ENCODE results near the gene RNF208.

- TF ChIP-seq, protein P1, sequence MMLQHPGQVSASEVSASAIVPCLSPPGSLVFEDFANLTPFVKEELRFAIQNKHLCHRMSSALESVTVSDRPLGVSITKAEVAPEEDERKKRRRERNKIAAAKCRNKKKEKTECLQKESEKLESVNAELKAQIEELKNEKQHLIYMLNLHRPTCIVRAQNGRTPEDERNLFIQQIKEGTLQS (IDR thresholded peaks at IDR 0.05; ENCODE audit: borderline replicate concordance, extremely low read depth, low read depth, low read length), result 0 out of 2 replicates have a peak, but pooled peaks have one; percentile 38
- no peak for TF ChIP-seq POLR2AphosphoS2 (IDR thresholded peaks at IDR 0.05; ENCODE audit: low read depth, low read length)
- peak; percentile 53; the same call in 1 of the 2 replicates for TF ChIP-seq MXI1 (IDR thresholded peaks at IDR 0.05; ENCODE audit: low read depth, low read length)
- TF ChIP-seq EGR1 (IDR thresholded peaks at IDR 0.05; ENCODE audit: borderline replicate concordance in 1 of 2, low read depth in 2 of 2, low read length in 2 of 2), result peak in 1 of 2 experiments; percentile 74; a peak in 2 of 3 replicates
- TF ChIP-seq SMC3 (IDR thresholded peaks at IDR 0.05; ENCODE audit: borderline replicate concordance, low read length), result no peak
- TF ChIP-seq PML (IDR thresholded peaks at IDR 0.05; ENCODE audit: low read length), result no peak
- TF ChIP-seq MTA3 (IDR thresholded peaks at IDR 0.05; ENCODE audit: borderline replicate concordance, low read length), result no peak
- no peak for TF ChIP-seq IRF3 (IDR thresholded peaks at IDR 0.05)
- TF ChIP-seq SUZ12 (IDR thresholded peaks at IDR 0.05; ENCODE audit: unreplicated experiment), result no peak
- TF ChIP-seq RAD21 (IDR thresholded peaks at IDR 0.05; ENCODE audit: insufficient read depth, low read depth, low read length), result no peak
Measured at GRCh38 chr9:137240318-137240840, 18.3 kb upstream of the RNF208 start.
